A549 (cell line): ENCODE data around the gene CREB5. TPM values are rescaled to one million over a fixed set of nuclear protein-coding genes. Genes with fewer than 3 reads are reported as not detected.
A peak's percentile ranks its signal among the peaks of the same experiment; 100 is the strongest.

Experiments
- ATAC-seq, 2 experiments: fragments of 200-7000 bp in 1 of 2; fragments of >200 bp in 1 of 2; cut with Nextera tagmentation in 1 of 2; cut with Tn5 transposase in 1 of 2; 3 replicates each; pipeline versions ENCODE4 v1.8.0 to v1.9.1; 2018 to 2020; ENCODE audit warnings: mild to moderate bottlenecking in 1 of 2, moderate library complexity in 1 of 2
- CTCF ChIA-PET: fragments of 300-600 bp; sonication (Branson Sonifier 250); formaldehyde crosslinking; extraction: SDS; loops from one replicate; lab custom pipeline; 2021; ENCODE audit warnings: antibody characterized with exemption, inconsistent platforms; lab: Yijun Ruan, JAX
- POLR2A ChIA-PET: fragments of 350-600 bp; formaldehyde crosslinking; extraction: SDS; loops from one replicate; lab custom pipeline; 2021; ENCODE audit warnings: antibody characterized with exemption, inconsistent platforms; lab: Yijun Ruan, JAX
- DNase-seq, 2 experiments: peaks; one replicate each; pipeline versions ENCODE4 v3.0.0 to v3.0.0-alpha.2; 2011 to 2016; ENCODE audit warnings: low read depth in 1 of 2, low spot score in 1 of 2
- FAIRE-seq: peaks from 2 replicates; lab custom pipeline; 2011; peaks lifted over from hg19 to GRCh38; lab: Jason Lieb, UNC
- H3K27ac ChIP-seq, 2 experiments: fragments of >200 bp; sonication (Bioruptor Twin); formaldehyde crosslinking; 3 replicates each; pipeline ENCODE4 v1.5.1; 2016 to 2017
- H3K4me1 ChIP-seq: fragments of >200 bp; sonication (Bioruptor Twin); formaldehyde crosslinking; 3 replicates; pipeline ENCODE4 v1.6.1; 2016
- H3K4me2 ChIP-seq: fragments of >200 bp; sonication (Bioruptor Twin); formaldehyde crosslinking; 3 replicates; pipeline ENCODE4 v1.6.1; 2016
- H3K4me3 ChIP-seq: fragments of >200 bp; sonication (Bioruptor Twin); formaldehyde crosslinking; 3 replicates; pipeline ENCODE4 v1.5.1; 2016
- H3K9me3 ChIP-seq: fragments of >200 bp; sonication (Bioruptor Twin); formaldehyde crosslinking; 3 replicates; pipeline ENCODE4 v1.6.1; 2016
- CBX2 ChIP-seq: fragments of 200-600 bp; sonication (generic); IDR thresholded peaks from 2 replicates; pipeline ENCODE4 v1.6.1; 2016; ENCODE audit warnings: low read depth, mild to moderate bottlenecking, borderline replicate concordance
- CHD4 ChIP-seq: fragments of 200-600 bp; sonication (generic); IDR thresholded peaks from 2 replicates; pipeline ENCODE4 v1.6.1; 2016; ENCODE audit warnings: antibody characterized with exemption, mild to moderate bottlenecking, borderline replicate concordance
- EHF ChIP-seq: fragments of 250-450 bp; sonication (Bioruptor Pico); IDR thresholded peaks from 2 replicates; pipeline ENCODE4 v1.5.0; 2020; ENCODE audit warnings: mild to moderate bottlenecking
- EHMT2 ChIP-seq: fragments of 200-600 bp; sonication (generic); IDR thresholded peaks from 2 replicates; pipeline ENCODE4 v1.6.1; 2016; ENCODE audit warnings: antibody characterized with exemption, low read depth, mild to moderate bottlenecking, moderate library complexity
- ESRRA ChIP-seq: fragments of 150-350 bp; IDR thresholded peaks from 2 replicates; pipeline ENCODE4 v1.6.1; 2014; ENCODE audit warnings: mild to moderate bottlenecking, low read length, borderline replicate concordance
- FOSB ChIP-seq: fragments of 250-450 bp; sonication (Bioruptor Pico); IDR thresholded peaks from 2 replicates; pipeline ENCODE4 v1.5.0; 2020; ENCODE audit warnings: mild to moderate bottlenecking, moderate library complexity
- HOXB13 ChIP-seq: fragments of 250-450 bp; sonication (Bioruptor Pico); IDR thresholded peaks from 2 replicates; pipeline ENCODE4 v1.5.0; 2020; ENCODE audit warnings: low read depth, mild to moderate bottlenecking, moderate library complexity
- JUN ChIP-seq, 2 experiments: fragments of >200 bp; sonication (Bioruptor Twin); formaldehyde crosslinking; IDR thresholded peaks; 2 replicates in 1 of 2; 3 replicates in 1 of 2; pipeline ENCODE4 v1.6.1; 2016 to 2017
- JUNB ChIP-seq: fragments of >200 bp; sonication (Bioruptor Twin); formaldehyde crosslinking; IDR thresholded peaks from 2 replicates; pipeline ENCODE4 v1.6.1; 2016
- KDM1A ChIP-seq: fragments of 200-600 bp; sonication (generic); IDR thresholded peaks from 2 replicates; pipeline ENCODE4 v1.6.1; 2016; ENCODE audit warnings: low read depth, mild to moderate bottlenecking
- KDM5A ChIP-seq: fragments of 200-600 bp; sonication (generic); IDR thresholded peaks from 2 replicates; pipeline ENCODE4 v1.6.1; 2016; ENCODE audit warnings: antibody characterized with exemption, mild to moderate bottlenecking
- MAZ ChIP-seq: fragments of 150-350 bp; IDR thresholded peaks from 2 replicates; pipeline ENCODE4 v1.6.1; 2014; ENCODE audit warnings: antibody characterized with exemption, low read depth, low read length, borderline replicate concordance
- NFE2L2 ChIP-seq: fragments of 150-350 bp; conservative IDR thresholded peaks from 2 replicates; pipeline ENCODE4 v1.6.1; 2014; ENCODE audit warnings: low read length
- NR3C1 ChIP-seq: fragments of >200 bp; sonication (Bioruptor Twin); formaldehyde crosslinking; IDR thresholded peaks from 3 replicates; pipeline ENCODE4 v1.6.1; 2017
- PHF8 ChIP-seq: fragments of 200-600 bp; sonication (generic); IDR thresholded peaks from 2 replicates; pipeline ENCODE4 v1.6.1; 2016; ENCODE audit warnings: low read depth, mild to moderate bottlenecking, antibody characterized with exemption, moderate library complexity, borderline replicate concordance
- POLR2AphosphoS2 ChIP-seq: conservative IDR thresholded peaks from 2 replicates; pipeline ENCODE4 v1.6.1; 2012; ENCODE audit warnings: low read length, improper control_type of control experiment, inconsistent platforms
- RARB ChIP-seq: fragments of 250-450 bp; sonication (Bioruptor Pico); IDR thresholded peaks from 2 replicates; pipeline ENCODE4 v1.8.0; 2021; ENCODE audit warnings: mild to moderate bottlenecking, moderate library complexity
- RFX5 ChIP-seq: fragments of 450-650 bp; IDR thresholded peaks from 2 replicates; pipeline ENCODE4 v1.7.1; 2014; ENCODE audit warnings: antibody characterized with exemption, mild to moderate bottlenecking, moderate library complexity
- RNF2 ChIP-seq: fragments of 200-600 bp; sonication (generic); IDR thresholded peaks from 2 replicates; pipeline ENCODE4 v1.6.1; 2016; ENCODE audit warnings: low read depth, mild to moderate bottlenecking, antibody characterized with exemption, moderate library complexity, borderline replicate concordance
- SMC3 ChIP-seq: fragments of >200 bp; sonication (Bioruptor Twin); formaldehyde crosslinking; IDR thresholded peaks from 3 replicates; pipeline ENCODE4 v1.6.1; 2018; ENCODE audit warnings: inconsistent platforms
- TFCP2L1 ChIP-seq: fragments of 250-450 bp; sonication (Bioruptor Pico); IDR thresholded peaks from 2 replicates; pipeline ENCODE4 v1.5.0; 2021; ENCODE audit warnings: mild to moderate bottlenecking
- TP53 ChIP-seq: fragments of 250-450 bp; sonication (Bioruptor Pico); IDR thresholded peaks from 2 replicates; pipeline ENCODE4 v1.5.0; 2021; ENCODE audit warnings: mild to moderate bottlenecking, moderate library complexity
- ZC3H11A ChIP-seq: fragments of 450-650 bp; IDR thresholded peaks from 2 replicates; pipeline ENCODE4 v1.6.1; 2014; ENCODE audit warnings: antibody characterized with exemption, mild to moderate bottlenecking
- ZNF302 ChIP-seq: fragments of 250-450 bp; sonication (Bioruptor Pico); IDR thresholded peaks from 2 replicates; pipeline ENCODE4 v1.9.0; 2021; ENCODE audit warnings: inconsistent platforms, mild to moderate bottlenecking, moderate library complexity
- WGBS: methylation state at CpG from one replicate; pipeline ENCODE4 v1.1.6; 2017; ENCODE audit errors: missing lambda C conversion rate; 5-methylcytosine and 5-hydroxymethylcytosine counted together
- polyA plus RNA-seq, 4 experiments: library from polyadenylated mRNA; depleted of rRNA in 3 of 4; stranded (reverse); fragments of >200 nt; fragmentation: RNase III in 1 of 4; extraction: RNeasy Plus Mini Kit Qiagen cat#74134 plus additional on column Dnase treatment in 1 of 4; gene quantifications; 2 replicates in 3 of 4; 3 replicates in 1 of 4; pipeline ENCODE4 v1.2.3, GENCODE V29; 2011 to 2017
- TF ChIP-seq, protein P1 (sequence below): IDR thresholded peaks from 2 replicates; pipeline ENCODE4 v1.6.1; 2012
- TF ChIP-seq, protein P2 (sequence below): fragments of 150-350 bp; IDR thresholded peaks from 2 replicates; pipeline ENCODE4 v1.6.1; 2014; ENCODE audit warnings: low read depth, mild to moderate bottlenecking, low read length
- TF ChIP-seq, protein P3 (sequence below): fragments of >200 bp; sonication (Bioruptor Twin); formaldehyde crosslinking; IDR thresholded peaks from 2 replicates; pipeline ENCODE4 v1.6.1; 2016
- TF ChIP-seq, protein P4 (sequence below): fragments of 200-600 bp; sonication (generic); IDR thresholded peaks from 2 replicates; pipeline ENCODE4 v1.6.1; 2016; ENCODE audit warnings: antibody characterized with exemption, mild to moderate bottlenecking, moderate library complexity

The CREB5 gene
- polyA plus RNA-seq, 2 of the 4 experiments (the other 2 are of a cell fraction): 0.61 to 1.5 TPM

DNA sequence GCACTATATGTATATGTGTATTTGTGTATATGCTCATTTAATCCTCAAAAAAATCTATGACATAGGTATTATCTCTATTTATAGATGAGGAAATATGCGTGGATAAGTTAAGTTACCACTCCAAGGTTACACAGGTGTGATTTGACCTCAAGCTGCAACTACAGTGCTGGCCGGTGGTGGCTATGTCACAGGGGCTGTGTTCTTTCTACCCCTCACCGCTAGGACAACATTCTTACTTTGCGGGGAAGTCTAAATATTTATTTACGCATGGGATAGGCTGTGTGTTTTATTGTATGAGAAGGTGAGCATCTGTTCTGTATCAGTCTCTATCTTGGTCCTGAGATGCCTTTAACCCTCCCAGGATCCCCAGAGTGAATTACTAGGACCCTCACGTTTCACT, 60.0 kb downstream of the CREB5 start:
- no peak for TF ChIP-seq CBX2
- no peak for TF ChIP-seq MAZ
- no peak for TF ChIP-seq ZNF302 (CRISPR knock-in tag)
- TF ChIP-seq TP53 (CRISPR knock-in tag): no peak
- no peak for TF ChIP-seq ESRRA
- TF ChIP-seq KDM1A: no peak
- TF ChIP-seq EHF: no peak
- TF ChIP-seq JUN (IDR thresholded peaks at IDR 0.05): no peak
- no peak for TF ChIP-seq RFX5
- TF ChIP-seq, protein P1, sequence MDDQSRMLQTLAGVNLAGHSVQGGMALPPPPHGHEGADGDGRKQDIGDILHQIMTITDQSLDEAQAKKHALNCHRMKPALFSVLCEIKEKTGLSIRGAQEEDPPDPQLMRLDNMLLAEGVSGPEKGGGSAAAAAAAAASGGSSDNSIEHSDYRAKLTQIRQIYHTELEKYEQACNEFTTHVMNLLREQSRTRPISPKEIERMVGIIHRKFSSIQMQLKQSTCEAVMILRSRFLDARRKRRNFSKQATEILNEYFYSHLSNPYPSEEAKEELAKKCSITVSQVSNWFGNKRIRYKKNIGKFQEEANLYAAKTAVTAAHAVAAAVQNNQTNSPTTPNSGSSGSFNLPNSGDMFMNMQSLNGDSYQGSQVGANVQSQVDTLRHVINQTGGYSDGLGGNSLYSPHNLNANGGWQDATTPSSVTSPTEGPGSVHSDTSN: no peak
- TF ChIP-seq, protein P2, sequence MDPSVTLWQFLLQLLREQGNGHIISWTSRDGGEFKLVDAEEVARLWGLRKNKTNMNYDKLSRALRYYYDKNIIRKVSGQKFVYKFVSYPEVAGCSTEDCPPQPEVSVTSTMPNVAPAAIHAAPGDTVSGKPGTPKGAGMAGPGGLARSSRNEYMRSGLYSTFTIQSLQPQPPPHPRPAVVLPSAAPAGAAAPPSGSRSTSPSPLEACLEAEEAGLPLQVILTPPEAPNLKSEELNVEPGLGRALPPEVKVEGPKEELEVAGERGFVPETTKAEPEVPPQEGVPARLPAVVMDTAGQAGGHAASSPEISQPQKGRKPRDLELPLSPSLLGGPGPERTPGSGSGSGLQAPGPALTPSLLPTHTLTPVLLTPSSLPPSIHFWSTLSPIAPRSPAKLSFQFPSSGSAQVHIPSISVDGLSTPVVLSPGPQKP: no peak
- TF ChIP-seq, protein P3, sequence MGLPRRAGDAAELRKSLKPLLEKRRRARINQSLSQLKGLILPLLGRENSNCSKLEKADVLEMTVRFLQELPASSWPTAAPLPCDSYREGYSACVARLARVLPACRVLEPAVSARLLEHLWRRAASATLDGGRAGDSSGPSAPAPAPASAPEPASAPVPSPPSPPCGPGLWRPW: no peak
- no peak for TF ChIP-seq EHMT2
- TF ChIP-seq HOXB13 (CRISPR knock-in tag): no peak
- no peak for TF ChIP-seq FOSB (CRISPR knock-in tag)

DNA sequence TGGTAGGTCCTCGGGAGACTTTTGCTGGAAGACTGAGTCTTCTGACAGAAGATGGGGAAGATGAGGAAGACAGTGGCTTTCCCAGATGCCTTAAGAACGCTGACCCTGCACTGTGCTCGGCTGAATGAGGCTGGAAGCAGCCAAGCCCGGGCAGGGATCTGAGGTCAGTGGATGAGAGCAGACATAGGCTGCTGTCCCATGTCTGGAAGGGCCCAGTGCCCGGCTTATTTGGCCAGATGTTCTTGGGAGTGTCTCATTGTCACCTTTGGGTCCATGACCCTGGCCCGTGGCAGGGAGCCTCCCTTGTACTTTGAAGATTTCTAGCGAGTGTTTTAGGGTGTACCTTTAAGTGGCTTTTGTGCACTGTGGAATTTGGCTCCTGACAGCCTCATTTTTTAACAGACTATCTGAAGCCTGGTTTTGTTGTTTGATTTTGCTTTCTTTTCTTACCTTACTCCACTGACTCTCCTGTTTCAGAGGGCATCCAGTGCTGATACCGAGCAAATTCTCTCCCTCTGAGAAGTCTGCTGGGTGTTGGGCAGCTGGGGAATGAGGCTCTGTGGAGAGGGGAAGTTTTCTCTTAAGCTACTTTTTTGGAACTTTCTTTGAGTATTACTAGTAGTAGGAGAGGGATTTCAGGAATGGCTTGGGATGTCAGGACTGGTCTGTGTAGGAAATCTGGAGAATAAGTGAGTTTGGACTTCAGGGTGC, 61.4 kb downstream of the CREB5 start:
- no peak overlapping the region for H3K4me2 ChIP-seq
- FAIRE-seq (no peak), DNase-seq (no peak), ATAC-seq (peak; percentile 34 to 50; a peak in 2 of 6 replicates)
- TF ChIP-seq, protein P1: no peak
- TF ChIP-seq KDM1A (no peak), CHD4 (no peak), KDM5A (no peak), RNF2 (no peak), EHF (no peak), NR3C1 (no peak), SMC3 (no peak), ZNF302 (CRISPR knock-in tag) (no peak), TFCP2L1 (CRISPR knock-in tag) (no peak), PHF8 (no peak), JUNB (no peak), NFE2L2 (no peak), RARB (CRISPR knock-in tag) (no peak), EHMT2 (no peak), ZC3H11A (no peak), POLR2AphosphoS2 (no peak)
- TF ChIP-seq, protein P3: no peak
- TF ChIP-seq, protein P4, sequence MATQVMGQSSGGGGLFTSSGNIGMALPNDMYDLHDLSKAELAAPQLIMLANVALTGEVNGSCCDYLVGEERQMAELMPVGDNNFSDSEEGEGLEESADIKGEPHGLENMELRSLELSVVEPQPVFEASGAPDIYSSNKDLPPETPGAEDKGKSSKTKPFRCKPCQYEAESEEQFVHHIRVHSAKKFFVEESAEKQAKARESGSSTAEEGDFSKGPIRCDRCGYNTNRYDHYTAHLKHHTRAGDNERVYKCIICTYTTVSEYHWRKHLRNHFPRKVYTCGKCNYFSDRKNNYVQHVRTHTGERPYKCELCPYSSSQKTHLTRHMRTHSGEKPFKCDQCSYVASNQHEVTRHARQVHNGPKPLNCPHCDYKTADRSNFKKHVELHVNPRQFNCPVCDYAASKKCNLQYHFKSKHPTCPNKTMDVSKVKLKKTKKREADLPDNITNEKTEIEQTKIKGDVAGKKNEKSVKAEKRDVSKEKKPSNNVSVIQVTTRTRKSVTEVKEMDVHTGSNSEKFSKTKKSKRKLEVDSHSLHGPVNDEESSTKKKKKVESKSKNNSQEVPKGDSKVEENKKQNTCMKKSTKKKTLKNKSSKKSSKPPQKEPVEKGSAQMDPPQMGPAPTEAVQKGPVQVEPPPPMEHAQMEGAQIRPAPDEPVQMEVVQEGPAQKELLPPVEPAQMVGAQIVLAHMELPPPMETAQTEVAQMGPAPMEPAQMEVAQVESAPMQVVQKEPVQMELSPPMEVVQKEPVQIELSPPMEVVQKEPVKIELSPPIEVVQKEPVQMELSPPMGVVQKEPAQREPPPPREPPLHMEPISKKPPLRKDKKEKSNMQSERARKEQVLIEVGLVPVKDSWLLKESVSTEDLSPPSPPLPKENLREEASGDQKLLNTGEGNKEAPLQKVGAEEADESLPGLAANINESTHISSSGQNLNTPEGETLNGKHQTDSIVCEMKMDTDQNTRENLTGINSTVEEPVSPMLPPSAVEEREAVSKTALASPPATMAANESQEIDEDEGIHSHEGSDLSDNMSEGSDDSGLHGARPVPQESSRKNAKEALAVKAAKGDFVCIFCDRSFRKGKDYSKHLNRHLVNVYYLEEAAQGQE: no peak
- ChIA-PET POLR2A (no interaction called here), CTCF (interaction anchor here (0.9 kb wide), 1 partner anchor 14 kb away, joined by 3 read pairs; no protein-coding TSS in a partner anchor)
- H3K4me3 ChIP-seq: no peak overlapping the region
- no peaks in the 10 kb centered on the region for H3K9me3 ChIP-seq
- no peak overlapping the region for H3K27ac ChIP-seq
- no peaks in the 10 kb centered on the region for H3K4me1 ChIP-seq
- WGBS: 25% methylated on average over 5 of the region's 8 CpGs

More for the DNA sequence above, 60.0 kb downstream of the CREB5 start:
- H3K4me2 ChIP-seq: no peak overlapping the region
- 29% methylated on average over 6 of the region's 6 CpGs for WGBS
- DNase-seq: no peak
- POLR2A ChIA-PET: no interaction called here
- H3K4me1 ChIP-seq: no peaks in the 10 kb centered on the region
- no peak for FAIRE-seq
- H3K4me3 ChIP-seq: no peak overlapping the region
- H3K9me3 ChIP-seq: no peaks in the 10 kb centered on the region
- ATAC-seq: peak; percentile 48 to 67; a peak in 4 of 6 replicates
- H3K27ac ChIP-seq: no peak overlapping the region
- CTCF ChIA-PET: no interaction called here
